Testis (tissue), 3 donors: ENCODE measurements around the gene TPCN2. TPM values are rescaled to one million over a fixed set of nuclear protein-coding genes. Genes with fewer than 3 reads are reported as not detected.

ENCODE experiments used
- DNase-seq: peaks from one replicate; pipeline ENCODE4 v3.0.0-alpha.2; 2019
- H3K27ac ChIP-seq, 2 donors: fragments of 200-600 bp; sonication (generic); one replicate each; pipeline ENCODE4 v1.5.1; 2019
- H3K27me3 ChIP-seq: fragments of 200-600 bp; sonication (generic); one replicate; pipeline ENCODE4 v1.5.1; 2019
- H3K36me3 ChIP-seq: fragments of 200-600 bp; sonication (generic); one replicate; pipeline ENCODE4 v1.5.1; 2017; ENCODE audit warnings: low read depth; ENCODE audit errors: missing control alignments
- H3K4me1 ChIP-seq: fragments of 200-600 bp; sonication (generic); one replicate; pipeline ENCODE4 v1.5.1; 2019
- H3K4me3 ChIP-seq, 2 donors: fragments of 200-600 bp; sonication (generic); one replicate each; pipeline ENCODE4 v1.5.1; 2017 to 2019
- H3K9me3 ChIP-seq: fragments of 200-600 bp; sonication (generic); one replicate; pipeline ENCODE4 v1.5.1; 2017
- POLR2A ChIP-seq: fragments of 450-650 bp; IDR thresholded peaks from one replicate; pipeline ENCODE4 v1.6.1; 2017; ENCODE audit warnings: antibody characterized with exemption, mild to moderate bottlenecking, moderate library complexity
- WGBS, 2 donors: methylation state at CpG; one replicate each; pipeline ENCODE4 v1.1.5; 2018; 5-methylcytosine and 5-hydroxymethylcytosine counted together
- intact Hi-C: fragments of 100-400 bp; cut with DNase I; formaldehyde crosslinking; loops from one replicate; pipeline ENCODE4 v1.15.1; 2023; ENCODE audit warnings: low total_unique reads
- polyA plus RNA-seq: library from polyadenylated mRNA; stranded (reverse); fragments of 350-450 nt; fragmentation: Illumina TruSeq; extraction: RNeasy Lipid Tissue Mini Kit (QIAGEN cat#74804); gene quantifications from one replicate; pipeline ENCODE4 v1.2.3, GENCODE V29; 2014; ENCODE audit warnings: low read depth, low replicate concordance; ENCODE audit not compliant: insufficient read depth
- total RNA-seq, 2 donors: library from RNA; depleted of rRNA; stranded (reverse); fragments of >200 nt; gene quantifications; one replicate each; pipeline ENCODE4 v1.2.3, GENCODE V29; 2016
- TF ChIP-seq, protein P1 (sequence below), 3 experiments: fragments of 450-650 bp in 2 of 3; fragments of 200-600 bp in 1 of 3; sonication (generic) in 1 of 3; IDR thresholded peaks; one replicate each; pipeline ENCODE4 v1.5.1; 2016 to 2019; ENCODE audit warnings: antibody characterized with exemption in 3 of 3, mild to moderate bottlenecking in 2 of 3, moderate library complexity in 1 of 3

The TPCN2 gene
- total and polyA plus RNA-seq, 3 donors from 2014 or later = 12.9 to 32.5 (median 28.4) TPM

DNA sequence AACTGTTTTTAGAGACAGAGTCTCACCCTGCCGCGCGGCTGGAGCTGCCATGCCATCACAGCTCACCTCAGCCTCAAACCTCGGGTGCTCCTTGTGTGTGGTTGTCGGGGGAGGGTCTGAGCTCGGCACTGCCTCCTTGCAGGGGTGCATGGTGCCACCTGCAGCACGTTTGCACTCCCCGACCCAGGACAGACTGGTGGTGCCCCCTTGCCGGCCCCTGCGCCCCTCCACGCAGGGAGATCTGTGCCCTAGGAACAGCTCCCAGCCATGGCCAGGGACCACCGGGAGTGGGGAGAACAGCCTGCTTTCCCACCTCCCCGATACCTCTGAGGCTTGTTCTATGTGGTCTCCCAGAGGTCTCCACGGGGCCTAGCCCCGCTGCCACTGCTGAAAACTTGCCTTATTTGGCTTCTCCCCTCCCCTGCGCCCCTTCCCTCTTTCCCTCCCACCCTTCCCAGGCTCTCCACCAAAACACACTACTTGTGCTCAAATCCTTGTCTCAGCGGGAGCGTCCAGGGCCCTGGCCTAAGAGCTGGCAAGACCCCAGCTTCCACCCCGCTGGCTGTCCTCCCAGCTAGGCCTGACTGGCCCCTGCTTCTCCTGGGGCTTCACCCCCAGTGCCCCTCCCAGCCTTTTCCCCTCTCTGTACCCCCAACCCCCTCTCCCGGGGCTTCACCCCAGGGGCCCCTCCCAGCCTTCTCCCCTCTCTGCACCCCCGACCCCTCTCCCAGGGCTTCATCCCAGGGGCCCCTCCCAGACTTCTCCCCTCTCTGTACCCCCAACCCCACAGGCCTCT lies 13.4 kb upstream of the TPCN2 start:
- peak; percentile 63 for DNase-seq

DNA sequence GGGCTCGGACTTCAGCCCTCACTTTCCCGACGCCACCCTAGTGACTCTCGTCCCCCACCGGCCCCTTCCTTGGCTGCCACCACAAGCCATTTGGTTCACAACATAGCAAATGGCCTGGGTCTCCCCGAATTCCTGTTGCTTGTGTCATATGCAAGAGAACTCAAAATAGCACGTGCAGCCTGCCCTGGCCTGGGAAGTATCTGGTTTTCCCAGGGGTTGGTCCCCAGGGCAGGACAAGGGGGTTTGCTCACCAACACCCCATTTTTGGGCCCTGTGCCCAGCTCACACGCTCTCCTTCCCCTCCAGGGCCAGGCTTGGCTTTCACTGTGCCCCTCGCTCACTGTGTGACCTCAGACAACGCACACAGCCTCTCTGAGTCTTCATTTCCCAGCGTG lies 12.8 kb upstream of the TPCN2 start:
- Histone ChIP-seq H3K36me3 (no peaks in the 10 kb centered on the region), H3K27me3 (no peaks in the 10 kb centered on the region), H3K27ac (peak overlapping the region; percentile 65 to 86), H3K4me1 (peaks cover 13% of the 10 kb centered on the region), H3K9me3 (no peaks in the 10 kb centered on the region), H3K4me3 (no peak overlapping the region)
- intact Hi-C loops = no loop called here
- peak; percentile 68 for DNase-seq
- TF ChIP-seq POLR2A = no peak
- TF ChIP-seq, protein P1, sequence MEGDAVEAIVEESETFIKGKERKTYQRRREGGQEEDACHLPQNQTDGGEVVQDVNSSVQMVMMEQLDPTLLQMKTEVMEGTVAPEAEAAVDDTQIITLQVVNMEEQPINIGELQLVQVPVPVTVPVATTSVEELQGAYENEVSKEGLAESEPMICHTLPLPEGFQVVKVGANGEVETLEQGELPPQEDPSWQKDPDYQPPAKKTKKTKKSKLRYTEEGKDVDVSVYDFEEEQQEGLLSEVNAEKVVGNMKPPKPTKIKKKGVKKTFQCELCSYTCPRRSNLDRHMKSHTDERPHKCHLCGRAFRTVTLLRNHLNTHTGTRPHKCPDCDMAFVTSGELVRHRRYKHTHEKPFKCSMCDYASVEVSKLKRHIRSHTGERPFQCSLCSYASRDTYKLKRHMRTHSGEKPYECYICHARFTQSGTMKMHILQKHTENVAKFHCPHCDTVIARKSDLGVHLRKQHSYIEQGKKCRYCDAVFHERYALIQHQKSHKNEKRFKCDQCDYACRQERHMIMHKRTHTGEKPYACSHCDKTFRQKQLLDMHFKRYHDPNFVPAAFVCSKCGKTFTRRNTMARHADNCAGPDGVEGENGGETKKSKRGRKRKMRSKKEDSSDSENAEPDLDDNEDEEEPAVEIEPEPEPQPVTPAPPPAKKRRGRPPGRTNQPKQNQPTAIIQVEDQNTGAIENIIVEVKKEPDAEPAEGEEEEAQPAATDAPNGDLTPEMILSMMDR (IDR thresholded peaks at IDR 0.05) = no peak
- WGBS, 2 donors = 54 to 60% methylated on average over 11 of the region's 11 CpGs

More for the DNA sequence above, 13.4 kb upstream of the TPCN2 start:
- 64 to 65% methylated on average over 19 to 21 of the region's 21 CpGs for WGBS, 2 donors
- TF ChIP-seq POLR2A = no peak
- TF ChIP-seq, protein P1 (IDR thresholded peaks at IDR 0.05) = no peak
- H3K27ac ChIP-seq = peak overlapping the region; percentile 65 to 86
- intact Hi-C loops = no loop called here
- no peaks in the 10 kb centered on the region for H3K27me3 ChIP-seq
- no peaks in the 10 kb centered on the region for H3K36me3 ChIP-seq
- H3K4me3 ChIP-seq = no peak overlapping the region
- peaks cover 13% of the 10 kb centered on the region for H3K4me1 ChIP-seq
- H3K9me3 ChIP-seq = no peaks in the 10 kb centered on the region

DNA sequence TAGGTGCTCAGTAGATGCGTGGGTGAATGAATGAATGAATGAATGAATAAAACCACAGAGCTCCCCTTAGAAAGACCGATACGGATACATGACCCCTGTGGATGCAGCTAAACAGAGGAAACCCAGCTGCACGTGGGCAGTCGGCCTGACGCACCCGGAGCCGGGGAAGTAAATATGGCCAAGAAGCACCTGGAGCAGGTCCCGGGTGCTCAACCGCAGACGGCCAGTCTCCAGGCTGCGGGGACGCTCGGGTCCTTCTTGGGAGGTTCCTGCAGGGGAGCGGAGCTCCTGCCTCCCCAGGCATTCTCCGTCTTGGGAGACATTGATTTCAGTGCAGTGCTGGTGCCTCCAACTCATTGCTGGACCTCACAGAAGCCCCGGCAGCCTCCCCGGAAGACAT lies 11.7 kb upstream of the TPCN2 start:
- H3K27ac ChIP-seq = no peak overlapping the region
- WGBS, 2 donors = 86 to 89% methylated on average over 18 of the region's 18 CpGs

DNA sequence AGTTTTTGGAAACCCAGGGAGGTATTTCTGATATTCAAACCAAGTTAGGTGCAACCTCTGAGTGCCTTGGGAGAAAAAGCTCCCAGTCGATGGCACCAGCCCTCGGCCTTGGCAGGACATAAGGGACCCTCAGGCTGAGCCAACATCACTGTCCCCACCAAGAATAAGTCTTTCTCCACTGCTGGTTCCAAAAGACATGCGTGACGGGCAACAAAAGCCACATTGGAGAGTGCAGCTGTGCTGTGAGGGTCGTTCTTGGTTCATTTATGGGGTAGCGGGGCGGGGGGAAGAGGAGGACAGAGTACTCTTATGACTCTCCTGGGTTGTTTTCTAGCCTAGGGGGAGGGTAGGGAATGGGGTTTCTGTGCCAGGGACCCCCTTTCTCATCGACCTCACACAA lies 11.2 kb upstream of the TPCN2 start:
- no peak for DNase-seq
- Histone ChIP-seq H3K27ac (no peak overlapping the region), H3K9me3 (no peaks in the 10 kb centered on the region), H3K36me3 (no peaks in the 10 kb centered on the region), H3K27me3 (no peaks in the 10 kb centered on the region), H3K4me1 (peaks cover 13% of the 10 kb centered on the region), H3K4me3 (no peak overlapping the region)
- TF ChIP-seq, protein P1 (IDR thresholded peaks at IDR 0.05) = no peak
- no peak for TF ChIP-seq POLR2A
- intact Hi-C loops = no loop called here
- WGBS, 2 donors = 84 to 91% methylated on average over 8 of the region's 8 CpGs

More for the DNA sequence above, 11.7 kb upstream of the TPCN2 start:
- no peak for DNase-seq
- Histone ChIP-seq H3K36me3 (no peaks in the 10 kb centered on the region), H3K4me1 (peaks cover 13% of the 10 kb centered on the region), H3K4me3 (no peak overlapping the region), H3K27me3 (no peaks in the 10 kb centered on the region), H3K9me3 (no peaks in the 10 kb centered on the region)
- intact Hi-C loops = no loop called here
- TF ChIP-seq, protein P1 (IDR thresholded peaks at IDR 0.05) = no peak
- no peak for TF ChIP-seq POLR2A

DNA sequence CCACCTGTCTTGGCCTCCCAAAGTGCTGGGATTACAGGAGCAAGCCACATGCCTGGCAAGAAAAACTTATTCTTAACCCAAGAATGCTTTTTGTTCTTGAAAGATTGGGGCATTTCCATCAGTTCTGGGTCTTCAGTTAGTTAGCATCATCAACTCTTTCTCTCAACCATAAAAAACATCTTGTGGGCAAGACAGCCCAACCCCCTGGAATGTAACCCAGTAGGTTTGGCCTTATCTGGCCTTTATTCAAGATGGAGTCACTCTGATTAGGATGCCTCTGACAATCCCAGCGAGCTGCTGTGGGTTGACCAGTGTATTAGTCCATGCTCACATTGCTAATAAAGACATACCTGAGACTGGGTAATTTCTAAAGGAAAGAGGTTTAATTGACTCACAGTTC lies 9.2 kb upstream of the TPCN2 start:
- no peak for DNase-seq
- Histone ChIP-seq H3K27me3 (no peaks in the 10 kb centered on the region), H3K36me3 (no peaks in the 10 kb centered on the region), H3K4me1 (peaks cover 17% of the 10 kb centered on the region), H3K27ac (no peak overlapping the region), H3K9me3 (no peaks in the 10 kb centered on the region), H3K4me3 (no peak overlapping the region)
- TF ChIP-seq, protein P1 (IDR thresholded peaks at IDR 0.05) = no peak
- TF ChIP-seq POLR2A = no peak
- 92 to 100% methylated on average over 1 of the region's 1 CpG for WGBS, 2 donors
- intact Hi-C loops = no loop called here
